ENCODE measurements around the gene DYRK1A.

Gene DYRK1A

GRCh38 chr21:37452227-37452626, 85.7 kb downstream of the DYRK1A start:
- peak; percentile 89 for DNase-seq

- DNase-seq = no peak
These were observed 86.8 kb downstream of the DYRK1A start for GRCh38 chr21:37453350-37453749.

GRCh38 chr21:37454869-37455503, 88.4 kb downstream of the DYRK1A start:
- DNase-seq = no peak

- no peak for DNase-seq
These were observed 88.9 kb downstream of the DYRK1A start for GRCh38 chr21:37455504-37455911.

- no peak for DNase-seq
These were observed 92.2 kb downstream of the DYRK1A start for GRCh38 chr21:37458669-37459276.

GRCh38 chr21:37459575-37459974, 93.0 kb downstream of the DYRK1A start:
- DNase-seq = no peak

GRCh38 chr21:37460196-37460595, 93.6 kb downstream of the DYRK1A start:
- no peak for DNase-seq

GRCh38 chr21:37461479-37461878, 94.9 kb downstream of the DYRK1A start:
- DNase-seq = no peak

GRCh38 chr21:37462087-37462861, 95.7 kb downstream of the DYRK1A start:
- no peak for DNase-seq

GRCh38 chr21:37463083-37463801, 96.7 kb downstream of the DYRK1A start:
- peak; percentile 55 for DNase-seq

GRCh38 chr21:37467082-37467481, 100.5 kb downstream of the DYRK1A start:
- no peak for DNase-seq

GRCh38 chr21:37468909-37469308, 102.3 kb downstream of the DYRK1A start:
- no peak for DNase-seq

GRCh38 chr21:37469441-37469840, 102.9 kb downstream of the DYRK1A start:
- no peak for DNase-seq

- DNase-seq = no peak
These were observed 106.0 kb downstream of the DYRK1A start for GRCh38 chr21:37472581-37472980.

- no peak for DNase-seq
These were observed 106.9 kb downstream of the DYRK1A start for GRCh38 chr21:37473491-37473890.

- no peak for DNase-seq
These were observed 107.8 kb downstream of the DYRK1A start for GRCh38 chr21:37474342-37474741.

GRCh38 chr21:37475186-37475868, 108.8 kb downstream of the DYRK1A start:
- DNase-seq = no peak

GRCh38 chr21:37478794-37479193, 112.2 kb downstream of the DYRK1A start:
- DNase-seq = peak; percentile 66

GRCh38 chr21:37483776-37484175, 117.2 kb downstream of the DYRK1A start:
- DNase-seq = no peak

- no peak for DNase-seq
These were observed 118.2 kb downstream of the DYRK1A start for GRCh38 chr21:37484535-37485474.

- DNase-seq = no peak
These were observed 123.0 kb downstream of the DYRK1A start for GRCh38 chr21:37489553-37489952.

- DNase-seq = no peak
These were observed 123.5 kb downstream of the DYRK1A start for GRCh38 chr21:37490084-37490483.

Measured in kidney glomerular epithelial cell (primary cell).